Posterior cingulate gyrus (tissue), 11 donors: ENCODE results near the gene FARP1.

Experiments
- DNase-seq, 10 donors: peaks; one replicate each; pipeline versions ENCODE4 v3.0.0 to v3.0.0-alpha.2; 2020 to 2021; ENCODE audit warnings: mixed read lengths in 3 of 10
- intact Hi-C: fragments of 100-400 bp; cut with DNase I; formaldehyde crosslinking; loops from one replicate; pipeline ENCODE4 v1.15.1; 2023

FARP1 gene

GRCh38 chr13:98483601-98484288 lies 340.9 kb downstream of the FARP1 start:
- no peak for DNase-seq
- intact Hi-C loops, result no loop called here

- peak in 1 of 10 donors; percentile 33 for DNase-seq
- intact Hi-C loops, result no loop called here
Observed at GRCh38 chr13:98484289-98485219, 341.7 kb downstream of the FARP1 start.

GRCh38 chr13:98485561-98485960 lies 342.7 kb downstream of the FARP1 start:
- intact Hi-C loops, result no loop called here
- no peak for DNase-seq

- DNase-seq, result no peak
- intact Hi-C loops, result no loop called here
Observed at GRCh38 chr13:98486412-98486811, 343.5 kb downstream of the FARP1 start.

- no peak for DNase-seq
- intact Hi-C loops, result no loop called here
Observed at GRCh38 chr13:98487016-98487415, 344.1 kb downstream of the FARP1 start.

GRCh38 chr13:98487522-98487921 lies 344.6 kb downstream of the FARP1 start:
- intact Hi-C loops, result no loop called here
- no peak for DNase-seq

- intact Hi-C loops, result no loop called here
- no peak for DNase-seq
Observed at GRCh38 chr13:98488736-98489135, 345.8 kb downstream of the FARP1 start.

GRCh38 chr13:98489446-98490194 lies 346.7 kb downstream of the FARP1 start:
- intact Hi-C loops, result loop anchor here (10.0 kb wide), 1 partner anchor 75 kb away; no protein-coding TSS in a partner anchor
- DNase-seq, result no peak

- intact Hi-C loops, result loop anchor here (10.0 kb wide), 1 partner anchor 74 kb away; no protein-coding TSS in a partner anchor
- no peak for DNase-seq
Observed at GRCh38 chr13:98490195-98490836, 347.4 kb downstream of the FARP1 start.

- DNase-seq, result no peak
- intact Hi-C loops, result loop anchor here (10.0 kb wide), 1 partner anchor 74 kb away; no protein-coding TSS in a partner anchor
Observed at GRCh38 chr13:98490866-98491265, 348.0 kb downstream of the FARP1 start.

GRCh38 chr13:98492335-98493041 lies 349.6 kb downstream of the FARP1 start:
- intact Hi-C loops, result loop anchor here (10.0 kb wide), 1 partner anchor 72 kb away; no protein-coding TSS in a partner anchor
- DNase-seq, result no peak

GRCh38 chr13:98493042-98493712 lies 350.3 kb downstream of the FARP1 start:
- no peak for DNase-seq
- intact Hi-C loops, result loop anchor here (10.0 kb wide), 1 partner anchor 72 kb away; no protein-coding TSS in a partner anchor

- DNase-seq, result no peak
- intact Hi-C loops, result loop anchor here (10.0 kb wide), 1 partner anchor 70 kb away; no protein-coding TSS in a partner anchor
Observed at GRCh38 chr13:98494769-98495168, 351.9 kb downstream of the FARP1 start.

- intact Hi-C loops, result loop anchor here (10.0 kb wide), 1 partner anchor 69 kb away; no protein-coding TSS in a partner anchor
- no peak for DNase-seq
Observed at GRCh38 chr13:98495627-98496478, 353.0 kb downstream of the FARP1 start.

GRCh38 chr13:98496479-98496791 lies 353.5 kb downstream of the FARP1 start:
- DNase-seq, result no peak
- intact Hi-C loops, result loop anchor here (10.0 kb wide), 1 partner anchor 68 kb away; no protein-coding TSS in a partner anchor

GRCh38 chr13:98496966-98497365 lies 354.1 kb downstream of the FARP1 start:
- intact Hi-C loops, result loop anchor here (10.0 kb wide), 1 partner anchor 68 kb away; no protein-coding TSS in a partner anchor
- no peak for DNase-seq

- DNase-seq, result no peak
- intact Hi-C loops, result no loop called here
Observed at GRCh38 chr13:98500963-98501421, 358.1 kb downstream of the FARP1 start.
